GM12878 (cell line): Measurements from ENCODE around the gene LMBR1. TPM values are rescaled to one million over a fixed set of nuclear protein-coding genes. Genes with fewer than 3 reads are reported as not detected.

Experiments used
- BMI1 ChIP-seq: fragments of 450-650 bp; IDR thresholded peaks from 2 replicates; pipeline ENCODE4 v1.6.1; 2016; ENCODE audit warnings: mild to moderate bottlenecking, moderate library complexity, borderline replicate concordance
- CBX5 ChIP-seq: sonication (generic); IDR thresholded peaks from 2 replicates; pipeline ENCODE4 v1.6.1; 2016; ENCODE audit warnings: low read depth, moderate library complexity, mild to moderate bottlenecking, inconsistent platforms
- CHD1 ChIP-seq: IDR thresholded peaks from 2 replicates; pipeline ENCODE4 v1.6.1; 2012; ENCODE audit warnings: low read depth, low read length, improper control_type of control experiment
- CREM ChIP-seq: IDR thresholded peaks from 2 replicates; pipeline ENCODE4 v1.6.1; 2014; ENCODE audit warnings: antibody characterized with exemption, low read depth
- GABPA ChIP-seq: IDR thresholded peaks from 2 replicates; pipeline ENCODE4 v1.6.1; 2014; ENCODE audit warnings: antibody characterized with exemption, low read depth, mild to moderate bottlenecking, inconsistent platforms
- GATAD2B ChIP-seq: fragments of 450-650 bp; conservative IDR thresholded peaks from 2 replicates; pipeline ENCODE4 v1.6.1; 2017; ENCODE audit warnings: low read depth, mild to moderate bottlenecking, moderate library complexity
- PAX5 ChIP-seq: IDR thresholded peaks from 2 replicates; pipeline ENCODE4 v1.6.1; 2011; ENCODE audit warnings: low read depth, low read length, borderline replicate concordance
- POU2F2 ChIP-seq: IDR thresholded peaks from 3 replicates; pipeline ENCODE4 v1.6.1; 2011; ENCODE audit warnings: low read depth, mild to moderate bottlenecking, low read length, borderline replicate concordance
- RAD51 ChIP-seq: fragments of 450-650 bp; IDR thresholded peaks from 2 replicates; pipeline ENCODE4 v1.6.1; 2016; ENCODE audit warnings: moderate library complexity, mild to moderate bottlenecking, inconsistent platforms
- SMC3 ChIP-seq: IDR thresholded peaks from 2 replicates; pipeline ENCODE4 v1.6.1; 2011; ENCODE audit warnings: low read length, improper control_type of control experiment, borderline replicate concordance
- SUPT20H ChIP-seq: IDR thresholded peaks from 2 replicates; pipeline ENCODE4 v1.6.1; 2011; ENCODE audit warnings: low read depth, mild to moderate bottlenecking, low read length, moderate library complexity, borderline replicate concordance; ENCODE audit not compliant: control insufficient read depth
- TAF1 ChIP-seq: IDR thresholded peaks from 2 replicates; pipeline ENCODE4 v1.6.1; 2011; ENCODE audit warnings: mild to moderate bottlenecking, low read depth, low read length, borderline replicate concordance
- WRNIP1 ChIP-seq: IDR thresholded peaks from 2 replicates; pipeline ENCODE4 v1.6.1; 2011; ENCODE audit warnings: low read depth, low read length, improper control_type of control experiment, borderline replicate concordance
- YBX1 ChIP-seq: fragments of 450-650 bp; IDR thresholded peaks from 2 replicates; pipeline ENCODE4 v1.6.1; 2016; ENCODE audit warnings: antibody characterized with exemption
- YY1 ChIP-seq: IDR thresholded peaks from 2 replicates; pipeline ENCODE4 v1.6.1; 2011; ENCODE audit warnings: low read depth, mild to moderate bottlenecking, low read length
- ZNF274 ChIP-seq: IDR thresholded peaks from one replicate; pipeline ENCODE4 v1.8.0; 2011; ENCODE audit not compliant: insufficient read length, insufficient read depth
- ZZZ3 ChIP-seq: IDR thresholded peaks from 2 replicates; pipeline ENCODE4 v1.6.1; 2011; ENCODE audit warnings: low read depth; ENCODE audit not compliant: control insufficient read depth, insufficient read length
- polyA plus RNA-seq, 11 experiments: library from polyadenylated mRNA; depleted of rRNA in 4 of 11; unstranded in 6 of 11; stranded (reverse) in 5 of 11; fragments of >200 nt; fragmentation: Nextera tagmentation in 4 of 11; fragmentation: Illumina TruSeq in 1 of 11; extraction: Ambion mirVana in 4 of 11; extraction: Trizol in 1 of 11; gene quantifications; 1 replicate in 1 of 11; 2 replicates in 10 of 11; pipeline versions ENCODE4 v1.2.1 to v1.2.3, GENCODE V29; 2011 to 2016; ENCODE audit warnings: inconsistent platforms in 2 of 11, missing spikeins in 2 of 11, low read depth in 1 of 11
- total RNA-seq, 4 experiments: library from RNA; depleted of rRNA in 3 of 4; stranded (reverse); fragments of >200 nt in 3 of 4; fragmentation: Illumina TruSeq in 1 of 4; extraction: Trizol in 1 of 4; gene quantifications; 2 replicates each; pipeline versions ENCODE4 v1.2.1 to v1.2.3, GENCODE V29; 2013 to 2021
- TF ChIP-seq, protein P1 (sequence below): fragments of 450-650 bp; formaldehyde crosslinking; IDR thresholded peaks from 2 replicates; pipeline ENCODE4 v1.4.0; 2020; ENCODE audit warnings: mild to moderate bottlenecking, moderate library complexity
- TF ChIP-seq, protein P2 (sequence below): fragments of 450-650 bp; IDR thresholded peaks from 2 replicates; pipeline ENCODE4 v1.6.1; 2016; ENCODE audit warnings: mild to moderate bottlenecking
- TF ChIP-seq, protein P3 (sequence below): IDR thresholded peaks from 2 replicates; pipeline ENCODE4 v1.6.1; 2012; ENCODE audit warnings: improper control_type of control experiment, low read depth, low read length; ENCODE audit not compliant: insufficient replicate concordance

LMBR1 gene
- total and polyA plus RNA-seq, 10 of the 15 experiments (the other 5 are each of a cell fraction or from before 2014, with no cell fraction given) = 4.0 to 63.5 (median 28.8) TPM

- TF ChIP-seq, protein P1, sequence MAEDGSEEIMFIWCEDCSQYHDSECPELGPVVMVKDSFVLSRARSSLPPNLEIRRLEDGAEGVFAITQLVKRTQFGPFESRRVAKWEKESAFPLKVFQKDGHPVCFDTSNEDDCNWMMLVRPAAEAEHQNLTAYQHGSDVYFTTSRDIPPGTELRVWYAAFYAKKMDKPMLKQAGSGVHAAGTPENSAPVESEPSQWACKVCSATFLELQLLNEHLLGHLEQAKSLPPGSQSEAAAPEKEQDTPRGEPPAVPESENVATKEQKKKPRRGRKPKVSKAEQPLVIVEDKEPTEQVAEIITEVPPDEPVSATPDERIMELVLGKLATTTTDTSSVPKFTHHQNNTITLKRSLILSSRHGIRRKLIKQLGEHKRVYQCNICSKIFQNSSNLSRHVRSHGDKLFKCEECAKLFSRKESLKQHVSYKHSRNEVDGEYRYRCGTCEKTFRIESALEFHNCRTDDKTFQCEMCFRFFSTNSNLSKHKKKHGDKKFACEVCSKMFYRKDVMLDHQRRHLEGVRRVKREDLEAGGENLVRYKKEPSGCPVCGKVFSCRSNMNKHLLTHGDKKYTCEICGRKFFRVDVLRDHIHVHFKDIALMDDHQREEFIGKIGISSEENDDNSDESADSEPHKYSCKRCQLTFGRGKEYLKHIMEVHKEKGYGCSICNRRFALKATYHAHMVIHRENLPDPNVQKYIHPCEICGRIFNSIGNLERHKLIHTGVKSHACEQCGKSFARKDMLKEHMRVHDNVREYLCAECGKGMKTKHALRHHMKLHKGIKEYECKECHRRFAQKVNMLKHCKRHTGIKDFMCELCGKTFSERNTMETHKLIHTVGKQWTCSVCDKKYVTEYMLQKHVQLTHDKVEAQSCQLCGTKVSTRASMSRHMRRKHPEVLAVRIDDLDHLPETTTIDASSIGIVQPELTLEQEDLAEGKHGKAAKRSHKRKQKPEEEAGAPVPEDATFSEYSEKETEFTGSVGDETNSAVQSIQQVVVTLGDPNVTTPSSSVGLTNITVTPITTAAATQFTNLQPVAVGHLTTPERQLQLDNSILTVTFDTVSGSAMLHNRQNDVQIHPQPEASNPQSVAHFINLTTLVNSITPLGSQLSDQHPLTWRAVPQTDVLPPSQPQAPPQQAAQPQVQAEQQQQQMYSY (CRISPR knock-in tag) = no peak
- TF ChIP-seq SUPT20H = no peak
- TF ChIP-seq CREM = peak; percentile 82
- TF ChIP-seq YBX1 = no peak
- no peak for TF ChIP-seq GATAD2B
- TF ChIP-seq, protein P2, sequence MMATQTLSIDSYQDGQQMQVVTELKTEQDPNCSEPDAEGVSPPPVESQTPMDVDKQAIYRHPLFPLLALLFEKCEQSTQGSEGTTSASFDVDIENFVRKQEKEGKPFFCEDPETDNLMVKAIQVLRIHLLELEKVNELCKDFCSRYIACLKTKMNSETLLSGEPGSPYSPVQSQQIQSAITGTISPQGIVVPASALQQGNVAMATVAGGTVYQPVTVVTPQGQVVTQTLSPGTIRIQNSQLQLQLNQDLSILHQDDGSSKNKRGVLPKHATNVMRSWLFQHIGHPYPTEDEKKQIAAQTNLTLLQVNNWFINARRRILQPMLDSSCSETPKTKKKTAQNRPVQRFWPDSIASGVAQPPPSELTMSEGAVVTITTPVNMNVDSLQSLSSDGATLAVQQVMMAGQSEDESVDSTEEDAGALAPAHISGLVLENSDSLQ = peak; percentile 70
- peak; percentile 59; the same call in 1 of the 2 replicates for TF ChIP-seq PAX5
- TF ChIP-seq SMC3 = peak; percentile 26; the same call in 1 of the 2 replicates
- peak; percentile 43; the same call in 1 of the 3 replicates for TF ChIP-seq POU2F2
- peak; percentile 84; the same call in 1 of the 2 replicates for TF ChIP-seq CBX5
- TF ChIP-seq, protein P3, sequence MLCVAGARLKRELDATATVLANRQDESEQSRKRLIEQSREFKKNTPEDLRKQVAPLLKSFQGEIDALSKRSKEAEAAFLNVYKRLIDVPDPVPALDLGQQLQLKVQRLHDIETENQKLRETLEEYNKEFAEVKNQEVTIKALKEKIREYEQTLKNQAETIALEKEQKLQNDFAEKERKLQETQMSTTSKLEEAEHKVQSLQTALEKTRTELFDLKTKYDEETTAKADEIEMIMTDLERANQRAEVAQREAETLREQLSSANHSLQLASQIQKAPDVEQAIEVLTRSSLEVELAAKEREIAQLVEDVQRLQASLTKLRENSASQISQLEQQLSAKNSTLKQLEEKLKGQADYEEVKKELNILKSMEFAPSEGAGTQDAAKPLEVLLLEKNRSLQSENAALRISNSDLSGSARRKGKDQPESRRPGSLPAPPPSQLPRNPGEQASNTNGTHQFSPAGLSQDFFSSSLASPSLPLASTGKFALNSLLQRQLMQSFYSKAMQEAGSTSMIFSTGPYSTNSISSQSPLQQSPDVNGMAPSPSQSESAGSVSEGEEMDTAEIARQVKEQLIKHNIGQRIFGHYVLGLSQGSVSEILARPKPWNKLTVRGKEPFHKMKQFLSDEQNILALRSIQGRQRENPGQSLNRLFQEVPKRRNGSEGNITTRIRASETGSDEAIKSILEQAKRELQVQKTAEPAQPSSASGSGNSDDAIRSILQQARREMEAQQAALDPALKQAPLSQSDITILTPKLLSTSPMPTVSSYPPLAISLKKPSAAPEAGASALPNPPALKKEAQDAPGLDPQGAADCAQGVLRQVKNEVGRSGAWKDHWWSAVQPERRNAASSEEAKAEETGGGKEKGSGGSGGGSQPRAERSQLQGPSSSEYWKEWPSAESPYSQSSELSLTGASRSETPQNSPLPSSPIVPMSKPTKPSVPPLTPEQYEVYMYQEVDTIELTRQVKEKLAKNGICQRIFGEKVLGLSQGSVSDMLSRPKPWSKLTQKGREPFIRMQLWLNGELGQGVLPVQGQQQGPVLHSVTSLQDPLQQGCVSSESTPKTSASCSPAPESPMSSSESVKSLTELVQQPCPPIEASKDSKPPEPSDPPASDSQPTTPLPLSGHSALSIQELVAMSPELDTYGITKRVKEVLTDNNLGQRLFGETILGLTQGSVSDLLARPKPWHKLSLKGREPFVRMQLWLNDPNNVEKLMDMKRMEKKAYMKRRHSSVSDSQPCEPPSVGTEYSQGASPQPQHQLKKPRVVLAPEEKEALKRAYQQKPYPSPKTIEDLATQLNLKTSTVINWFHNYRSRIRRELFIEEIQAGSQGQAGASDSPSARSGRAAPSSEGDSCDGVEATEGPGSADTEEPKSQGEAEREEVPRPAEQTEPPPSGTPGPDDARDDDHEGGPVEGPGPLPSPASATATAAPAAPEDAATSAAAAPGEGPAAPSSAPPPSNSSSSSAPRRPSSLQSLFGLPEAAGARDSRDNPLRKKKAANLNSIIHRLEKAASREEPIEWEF = peak; percentile 57
- peak; percentile 51; the same call in 1 of the 2 replicates for TF ChIP-seq RAD51
- no peak for TF ChIP-seq ZNF274
- no peak for TF ChIP-seq ZZZ3
- no peak for TF ChIP-seq YY1
- TF ChIP-seq TAF1 = peak; percentile 64; the same call in 1 of the 2 replicates
- no peak for TF ChIP-seq GABPA
- TF ChIP-seq BMI1 = peak; percentile 44; the same call in 1 of the 2 replicates
- TF ChIP-seq CHD1 = no peak
- no peak for TF ChIP-seq WRNIP1
These were observed 112.1 kb downstream of the LMBR1 start (continued) for GRCh38 chr7:156780724-156781455.
